Spleen (tissue), 7 donors: ENCODE data around the gene TMED5.

Experiments
- CTCF ChIP-seq, 11 experiments: fragments of 200-600 bp in 7 of 11; fragments of 450-650 bp in 4 of 11; sonication (generic) in 4 of 11; IDR thresholded peaks in 8 of 11; conservative IDR thresholded peaks in 3 of 11; 1 replicate in 7 of 11; 2 replicates in 4 of 11; pipeline versions ENCODE4 v1.4.0 to v1.8.0; 2016 to 2021; ENCODE audit warnings: antibody characterized with exemption in 11 of 11, inconsistent platforms in 4 of 11, mild to moderate bottlenecking in 1 of 11
- POLR2A ChIP-seq, 3 donors: fragments of 450-650 bp; IDR thresholded peaks; one replicate each; pipeline ENCODE4 v1.5.1; 2017; ENCODE audit warnings: antibody characterized with exemption in 3 of 3, mild to moderate bottlenecking in 1 of 3
- donor health status: DM: no; HTN: no; CAD: no; lungs with moderate emphysema.
- donor health status: DM: no; HTN: no; CAD: no.
- donor health status: DM: no; HTN: no; CAD: no.

DNA sequence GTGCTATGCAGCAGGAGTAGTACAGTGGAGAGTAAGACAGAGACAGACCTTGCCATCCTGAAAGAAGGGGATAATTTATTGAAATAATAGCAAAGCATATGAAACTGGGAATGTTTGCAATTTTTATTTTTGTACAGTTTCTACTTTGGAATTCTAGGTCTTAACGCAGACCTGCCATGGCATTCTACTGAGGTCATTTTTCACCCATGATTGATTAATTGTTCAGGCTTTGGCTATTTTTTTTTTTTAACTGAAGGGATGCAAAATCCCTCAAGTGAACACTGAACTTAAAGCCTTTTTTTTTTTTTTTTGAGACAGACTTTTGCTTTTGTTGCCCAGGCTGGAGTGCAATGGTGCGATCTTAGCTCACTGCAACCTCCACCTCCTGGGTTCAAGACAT is 74.0 kb downstream of the TMED5 start:
- no peak for TF ChIP-seq POLR2A (IDR thresholded peaks at IDR 0.05)
- TF ChIP-seq CTCF (IDR thresholded peaks at IDR 0.05 in 8 of 11, conservative IDR thresholded peaks at IDR 0.05 in 3 of 11): no peak
